H1 (cell line): ENCODE data around the gene ANGEL2. TPM values are rescaled to one million over a fixed set of nuclear protein-coding genes. Genes with fewer than 3 reads are reported as not detected.

Experiments used
- CTCF ChIA-PET: fragments of 300-600 bp; sonication (Branson Sonifier 250); formaldehyde crosslinking; loops from one replicate; lab custom pipeline; 2021; ENCODE audit not compliant: partially characterized antibody; lab: Charles Lee
- POLR2A ChIA-PET: fragments of 300-600 bp; sonication (Branson Sonifier 250); formaldehyde crosslinking; loops from one replicate; lab custom pipeline; 2021; ENCODE audit warnings: inconsistent platforms; ENCODE audit not compliant: partially characterized antibody; lab: Charles Lee
- DNase-seq, 2 experiments: peaks; one replicate each; pipeline versions ENCODE4 v3.0.0 to v3.0.0-alpha.2; 2010 to 2022; ENCODE audit warnings: low spot score in 2 of 2, low read depth in 1 of 2, mixed read lengths in 1 of 2
- FAIRE-seq: peaks from 2 replicates; lab custom pipeline; 2011; peaks lifted over from hg19 to GRCh38; lab: Jason Lieb, UNC
- H2AFZ ChIP-seq: 2 replicates; pipeline ENCODE4 v1.8.1; 2012; ENCODE audit warnings: low read length, inconsistent platforms
- H2AK5ac ChIP-seq: 2 replicates; pipeline ENCODE4 v1.6.1; 2013; ENCODE audit warnings: low read depth, low read length
- H2BK120ac ChIP-seq: replicated peaks from 2 replicates; pipeline ENCODE3; 2013; ENCODE audit warnings: low read depth, low read length, inconsistent platforms
- H2BK12ac ChIP-seq: 2 replicates; pipeline ENCODE4 v1.6.1; 2013; ENCODE audit warnings: low read depth, low read length
- H2BK15ac ChIP-seq: 2 replicates; pipeline ENCODE4 v1.6.1; 2013; ENCODE audit warnings: low read length
- H2BK20ac ChIP-seq: 2 replicates; pipeline ENCODE4 v1.6.1; 2013; ENCODE audit warnings: low read length
- H2BK5ac ChIP-seq: 2 replicates; pipeline ENCODE4 v1.6.1; 2013; ENCODE audit warnings: low read depth, low read length
- H3K14ac ChIP-seq: 2 replicates; pipeline ENCODE4 v1.6.1; 2013; ENCODE audit warnings: inconsistent platforms; ENCODE audit not compliant: insufficient read length
- H3K18ac ChIP-seq: 2 replicates; pipeline ENCODE4 v1.6.1; 2013; ENCODE audit warnings: low read length; ENCODE audit errors: extremely low read depth
- H3K23ac ChIP-seq: 2 replicates; pipeline ENCODE4 v1.6.1; 2013; ENCODE audit warnings: inconsistent platforms; ENCODE audit not compliant: insufficient read length
- H3K23me2 ChIP-seq: 2 replicates; pipeline ENCODE4 v1.6.1; 2013; ENCODE audit warnings: low read depth, low read length
- H3K27ac ChIP-seq: 2 replicates; pipeline ENCODE4 v1.6.1; 2011; ENCODE audit warnings: low read depth, low read length, inconsistent platforms
- H3K27me3 ChIP-seq, 4 experiments: replicated peaks in 1 of 4; 1 replicate in 1 of 4; 2 replicates in 3 of 4; pipeline versions ENCODE4 v1.6.1 to v1.8.1; 2011 to 2013; ENCODE audit warnings: low read length in 3 of 4, mild to moderate bottlenecking in 3 of 4, inconsistent platforms in 2 of 4, mixed read lengths in 2 of 4, moderate library complexity in 1 of 4; ENCODE audit not compliant: control insufficient read depth in 3 of 4, insufficient read depth in 3 of 4; ENCODE audit errors: extremely low read depth in 1 of 4
- H3K36me3 ChIP-seq, 4 experiments: 2 replicates each; pipeline versions ENCODE4 v1.6.1 to v1.8.1; 2011 to 2013; ENCODE audit warnings: mild to moderate bottlenecking in 4 of 4, low read length in 3 of 4, moderate library complexity in 2 of 4, control low read depth in 1 of 4, inconsistent platforms in 1 of 4; ENCODE audit not compliant: insufficient read depth in 4 of 4, control insufficient read depth in 2 of 4
- H3K4ac ChIP-seq: replicated peaks from 2 replicates; pipeline ENCODE3; 2013; ENCODE audit warnings: low read length, low read depth, mixed read lengths, inconsistent platforms; ENCODE audit not compliant: insufficient read length
- H3K4me1 ChIP-seq, 4 experiments: replicated peaks in 1 of 4; 1 replicate in 1 of 4; 2 replicates in 3 of 4; pipeline versions ENCODE4 v1.6.1 to v1.8.1; 2011 to 2013; ENCODE audit warnings: low read length in 3 of 4, inconsistent platforms in 2 of 4, mixed read lengths in 1 of 4; ENCODE audit not compliant: insufficient read depth in 4 of 4, control insufficient read depth in 3 of 4
- H3K4me2 ChIP-seq, 2 experiments: 2 replicates each; pipeline versions ENCODE4 v1.6.1 to v1.8.1; 2011 to 2013; ENCODE audit warnings: low read depth in 2 of 2, low read length in 2 of 2, control low read depth in 1 of 2, inconsistent platforms in 1 of 2, mild to moderate bottlenecking in 1 of 2; ENCODE audit not compliant: insufficient read depth in 1 of 2
- H3K4me3 ChIP-seq, 4 experiments: fragments of 200-600, 300-600 bp in 1 of 4; sonication (generic), shearing (Covaris generic), sonication (Bioruptor Twin) in 1 of 4; 2 replicates each; pipeline versions ENCODE4 v1.5.1 to v1.8.1; 2011 to 2016; ENCODE audit warnings: low read length in 4 of 4, low read depth in 3 of 4, control low read depth in 2 of 4, inconsistent platforms in 2 of 4, mild to moderate bottlenecking in 2 of 4, mixed read lengths in 1 of 4, moderate library complexity in 1 of 4; ENCODE audit not compliant: insufficient read depth in 2 of 4; ENCODE audit errors: extremely low read depth in 1 of 4
- H3K56ac ChIP-seq: replicated peaks from 2 replicates; pipeline ENCODE3; 2013; ENCODE audit warnings: low read depth, mild to moderate bottlenecking, mixed read lengths, low read length, inconsistent platforms; ENCODE audit not compliant: insufficient read length
- H3K79me1 ChIP-seq: 2 replicates; pipeline ENCODE4 v1.6.1; 2013; ENCODE audit warnings: low read depth, low read length, control low read depth
- H3K79me2 ChIP-seq, 2 experiments: 2 replicates each; pipeline versions ENCODE4 v1.6.1 to v1.8.1; 2012 to 2013; ENCODE audit warnings: low read length in 2 of 2, mild to moderate bottlenecking in 2 of 2, inconsistent platforms in 1 of 2; ENCODE audit not compliant: insufficient read depth in 2 of 2, control insufficient read depth in 1 of 2
- H3K9ac ChIP-seq, 4 experiments: replicated peaks in 1 of 4; 1 replicate in 1 of 4; 2 replicates in 3 of 4; pipeline versions ENCODE4 v1.6.1 to v1.8.1; 2011 to 2013; ENCODE audit warnings: low read depth in 3 of 4, low read length in 3 of 4, control low read depth in 2 of 4, mild to moderate bottlenecking in 2 of 4, moderate library complexity in 2 of 4, inconsistent platforms in 1 of 4; ENCODE audit errors: extremely low read depth in 1 of 4
- H3K9me3 ChIP-seq, 2 experiments: 2 replicates each; pipeline versions ENCODE4 v1.6.1 to v1.8.1; 2012 to 2013; ENCODE audit warnings: mild to moderate bottlenecking in 2 of 2, moderate library complexity in 2 of 2, control low read depth in 1 of 2, inconsistent platforms in 1 of 2, low read depth in 1 of 2, low read length in 1 of 2, mixed read lengths in 1 of 2; ENCODE audit not compliant: insufficient read depth in 2 of 2
- H4K20me1 ChIP-seq, 2 experiments: replicated peaks in 1 of 2; 2 replicates each; pipeline versions ENCODE3 to v1.8.1; 2011 to 2013; ENCODE audit warnings: inconsistent platforms in 2 of 2, low read length in 2 of 2, mild to moderate bottlenecking in 1 of 2; ENCODE audit not compliant: insufficient read depth in 2 of 2, control insufficient read depth in 1 of 2
- H4K5ac ChIP-seq: 2 replicates; pipeline ENCODE4 v1.6.1; 2013; ENCODE audit warnings: low read length, low read depth, mixed read lengths, inconsistent platforms; ENCODE audit not compliant: insufficient read length
- H4K8ac ChIP-seq: 2 replicates; pipeline ENCODE4 v1.8.0; 2013; ENCODE audit warnings: mild to moderate bottlenecking, moderate library complexity, low read length, inconsistent platforms; ENCODE audit not compliant: insufficient read depth; ENCODE audit errors: extremely low read depth
- H4K91ac ChIP-seq: replicated peaks from 2 replicates; pipeline ENCODE3; 2013; ENCODE audit warnings: low read length, mixed read lengths, inconsistent platforms; ENCODE audit not compliant: insufficient read length
- CEBPB ChIP-seq: IDR thresholded peaks from 2 replicates; pipeline ENCODE4 v1.6.1; 2012; ENCODE audit warnings: low read depth, low read length
- CHD2 ChIP-seq: IDR thresholded peaks from 2 replicates; pipeline ENCODE4 v1.6.1; 2012; ENCODE audit warnings: low read length, improper control_type of control experiment
- EZH2 ChIP-seq: fragments of 200-600 bp; sonication (generic); IDR thresholded peaks from 2 replicates; pipeline ENCODE4 v1.7.1; 2012; ENCODE audit warnings: low read depth, mild to moderate bottlenecking, moderate library complexity, low read length, inconsistent platforms; ENCODE audit not compliant: severe bottlenecking
- GABPA ChIP-seq: IDR thresholded peaks from 2 replicates; pipeline ENCODE4 v1.6.1; 2011; ENCODE audit warnings: mild to moderate bottlenecking, low read length, moderate library complexity, borderline replicate concordance; ENCODE audit not compliant: insufficient read depth
- HDAC2 ChIP-seq, 2 experiments: fragments of 300-600 bp in 1 of 2; sonication (generic) in 1 of 2; IDR thresholded peaks; 2 replicates each; pipeline ENCODE4 v1.6.1; 2011 to 2012; ENCODE audit warnings: low read depth in 2 of 2, low read length in 2 of 2, mild to moderate bottlenecking in 2 of 2, moderate library complexity in 2 of 2, borderline replicate concordance in 1 of 2, inconsistent platforms in 1 of 2
- POLR2A ChIP-seq, 2 experiments: IDR thresholded peaks; 1 replicate in 1 of 2; 2 replicates in 1 of 2; pipeline ENCODE4 v1.6.1; 2011; ENCODE audit warnings: low read depth in 2 of 2, low read length in 2 of 2, mild to moderate bottlenecking in 2 of 2; ENCODE audit errors: control extremely low read depth in 1 of 2
- RAD21 ChIP-seq, 2 experiments: IDR thresholded peaks in 1 of 2; conservative IDR thresholded peaks in 1 of 2; 2 replicates each; pipeline ENCODE4 v1.6.1; 2011; ENCODE audit warnings: low read depth in 2 of 2, low read length in 2 of 2, improper control_type of control experiment in 1 of 2, inconsistent platforms in 1 of 2, mild to moderate bottlenecking in 1 of 2, moderate library complexity in 1 of 2
- RNF2 ChIP-seq: fragments of 200-900, 300-1000 bp; sonication (generic); IDR thresholded peaks from 2 replicates; pipeline ENCODE4 v1.7.1; 2016; ENCODE audit warnings: borderline replicate concordance, low read depth, mild to moderate bottlenecking, antibody characterized with exemption, low read length; ENCODE audit not compliant: poor library complexity, severe bottlenecking; ENCODE audit errors: missing control alignments
- SIX5 ChIP-seq: IDR thresholded peaks from 2 replicates; pipeline ENCODE4 v1.6.1; 2011; ENCODE audit warnings: mild to moderate bottlenecking, low read depth, low read length
- WGBS, 2 experiments: shearing (Covaris generic) in 1 of 2; methylation state at CpG; one replicate each; pipeline versions ENCODE4 v1.1.6 to v1.1.7; 2013 to 2015; ENCODE audit warnings: low lambda C conversion rate in 2 of 2, mixed read lengths in 2 of 2, inconsistent platforms in 1 of 2, low coverage in 1 of 2, missing lambda C conversion rate in 1 of 2; ENCODE audit not compliant: insufficient replicate concordance in 2 of 2, insufficient coverage in 1 of 2, insufficient read length in 1 of 2; ENCODE audit errors: extremely low coverage in 1 of 2, missing lambda C conversion rate in 1 of 2; 5-methylcytosine and 5-hydroxymethylcytosine counted together
- polyA plus RNA-seq, 7 experiments: library from polyadenylated mRNA; depleted of rRNA in 3 of 7; stranded (reverse) in 5 of 7; unstranded in 2 of 7; fragments of >200 nt in 5 of 7; fragments of 200-250 nt in 2 of 7; gene quantifications; 1 replicate in 5 of 7; 2 replicates in 1 of 7; 4 replicates in 1 of 7; pipeline versions ENCODE4 v1.2.1 to v1.2.3, GENCODE V29; 2011 to 2013; ENCODE audit warnings: missing spikeins in 2 of 7, mixed read lengths in 2 of 7
- total RNA-seq: library from RNA; stranded (reverse); fragmentation: NEBNext Ultra II Directional; extraction: Animal tissue kit (Norgen Biotek cat#: 25700); gene quantifications from 2 replicates; pipeline ENCODE4 v1.2.1, GENCODE V29; 2021

ANGEL2 gene
- total and polyA plus RNA-seq, 2 of the 8 experiments (the other 6 are each of a cell fraction or from before 2014, with no cell fraction given) = 18.1 to 39.9 TPM

DNA sequence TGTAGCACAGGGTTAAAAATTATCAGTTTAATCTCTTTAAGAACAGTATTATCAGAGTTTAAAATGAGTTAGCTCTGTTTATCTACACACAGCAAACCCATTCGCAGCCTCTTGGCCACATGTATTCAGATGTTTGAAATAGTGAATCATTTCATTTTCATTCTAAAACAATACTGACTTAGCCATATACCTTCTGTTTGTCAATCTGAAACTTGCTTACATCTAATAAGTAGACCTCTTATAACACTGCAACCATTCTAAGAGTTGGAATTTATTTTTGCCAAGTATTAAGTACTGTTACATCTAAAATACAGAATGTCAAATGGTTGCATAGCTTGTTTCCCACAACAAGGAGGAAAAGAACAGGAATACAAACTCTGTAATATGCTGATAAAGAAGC, 25.4 kb downstream of the ANGEL2 start:
- Histone ChIP-seq H3K9ac (no peak overlapping the region), H3K36me3 (peaks cover 10 to 72% (median 37%) of the 10 kb centered on the region in 4 experiments), H3K56ac (no peak overlapping the region), H3K27me3 (peaks cover 0 to 1% (median 0%) of the 10 kb centered on the region in 4 experiments; a peak in 1 of 7 replicates), H2BK5ac (no peak overlapping the region), H2BK15ac (no peak overlapping the region), H2AFZ (no peak overlapping the region)
- ChIA-PET CTCF (interaction anchor here (0.6 to 2.0 kb wide), 5 partner anchors 23 to 1664 kb away, joined by 3 to 8 read pairs (median 5); partner anchors contain the start of gene TRAF5), POLR2A (interaction anchor here (0.6 to 3.9 kb wide), 11 partner anchors 10 to 424 kb away, joined by 3 to 38 read pairs (median 4); no protein-coding TSS in a partner anchor)
- TF ChIP-seq EZH2 = no peak
- no peak for TF ChIP-seq HDAC2 (IDR thresholded peaks at IDR 0.05; ENCODE audit: borderline replicate concordance in 1 of 2, low read depth in 2 of 2, low read length in 2 of 2)
- no peak for TF ChIP-seq RNF2
- no peak for TF ChIP-seq CEBPB
- no peak for TF ChIP-seq POLR2A (IDR thresholded peaks at IDR 0.05; ENCODE audit: control extremely low read depth in 1 of 2, low read depth in 2 of 2, low read length in 2 of 2)
- TF ChIP-seq GABPA = no peak
- no peak for TF ChIP-seq CHD2
- no peak for TF ChIP-seq SIX5
- no peak for TF ChIP-seq RAD21 (IDR thresholded peaks at IDR 0.05 in 1 of 2, conservative IDR thresholded peaks at IDR 0.05 in 1 of 2; ENCODE audit: low read depth in 2 of 2, low read length in 2 of 2)
- TF ChIP-seq, all 59 proteins: peak for 0
- H3K4ac ChIP-seq = no peak overlapping the region
- no peak overlapping the region for H2BK20ac ChIP-seq
- H4K5ac ChIP-seq = no peak overlapping the region
- H3K4me1 ChIP-seq = no peaks in the 10 kb centered on the region
- H4K20me1 ChIP-seq = peaks cover 0 to 1% of the 10 kb centered on the region in 2 experiments
- DNase-seq = no peak
- no peak overlapping the region for H4K91ac ChIP-seq
- H3K79me1 ChIP-seq = no peaks in the 10 kb centered on the region
- no peak overlapping the region for H3K27ac ChIP-seq
- no peak overlapping the region for H3K4me3 ChIP-seq
- no peaks in the 10 kb centered on the region for H3K23me2 ChIP-seq
- no peak overlapping the region for H3K4me2 ChIP-seq
- no peak overlapping the region for H2BK12ac ChIP-seq
- FAIRE-seq = no peak
- no peak overlapping the region for H2AK5ac ChIP-seq
- 96% methylated on average over 1 of the region's 1 CpG; no CpG with 5 or more reads in 1 of the 2 experiments for WGBS, 2 experiments
- H3K14ac ChIP-seq = no peak overlapping the region
- no peaks in the 10 kb centered on the region for H3K9me3 ChIP-seq
- no peak overlapping the region for H3K18ac ChIP-seq
- no peaks in the 10 kb centered on the region for H3K79me2 ChIP-seq
- H2BK120ac ChIP-seq = no peak overlapping the region
- no peak overlapping the region for H4K8ac ChIP-seq
- H3K23ac ChIP-seq = no peak overlapping the region
